CD4-positive, CD25-positive, alpha-beta regulatory T cell (primary cell): ENCODE measurements around the gene NARS2. TPM values are rescaled to one million over a fixed set of nuclear protein-coding genes. Genes with fewer than 3 reads are reported as not detected.

Source experiments
- ATAC-seq, 2 donors: fragments of 150-1000 bp; cut with Tn5 transposase; one replicate each; pipeline ENCODE4 v1.10.0; 2021; ENCODE audit warnings: low read depth in 2 of 2, moderate number of reproducible peaks in 2 of 2, moderate library complexity in 1 of 2
- DNase-seq, 3 donors: peaks; one replicate each; pipeline versions ENCODE4 v3.0.0 to v3.0.0-alpha.2; 2012 to 2022; ENCODE audit warnings: mixed read lengths in 1 of 3
- H3K27ac ChIP-seq: one replicate; pipeline ENCODE4 v1.7.0; 2013; ENCODE audit warnings: mild to moderate bottlenecking, low read length; ENCODE audit not compliant: insufficient read depth, poor library complexity, severe bottlenecking
- H3K27me3 ChIP-seq: one replicate; pipeline ENCODE4 v1.7.0; 2013; ENCODE audit warnings: low read length; ENCODE audit not compliant: control insufficient read depth, insufficient read depth
- H3K36me3 ChIP-seq: one replicate; pipeline ENCODE4 v1.7.0; 2013; ENCODE audit warnings: mild to moderate bottlenecking, low read length, moderate library complexity; ENCODE audit not compliant: control insufficient read depth, insufficient read depth
- H3K4me1 ChIP-seq: 2 replicates; pipeline ENCODE4 v1.7.0; 2013; ENCODE audit warnings: mild to moderate bottlenecking, low read length; ENCODE audit not compliant: insufficient read depth, control insufficient read depth, poor library complexity, severe bottlenecking
- H3K4me3 ChIP-seq: one replicate; pipeline ENCODE4 v1.7.0; 2013; ENCODE audit warnings: low read depth, mild to moderate bottlenecking, low read length, moderate library complexity
- H3K9me3 ChIP-seq, 2 experiments: 1 replicate in 1 of 2; 2 replicates in 1 of 2; pipeline ENCODE4 v1.7.0; 2013; ENCODE audit warnings: low read length in 2 of 2, mild to moderate bottlenecking in 1 of 2, moderate library complexity in 1 of 2; ENCODE audit not compliant: control insufficient read depth in 2 of 2
- H3K27ac Mint-ChIP-seq, 3 donors: one replicate each; pipeline ENCODE4 v1.8.0; 2020 to 2022; ENCODE audit warnings: mild to moderate bottlenecking in 3 of 3, mixed read lengths in 3 of 3, moderate library complexity in 2 of 3
- H3K27me3 Mint-ChIP-seq: one replicate; pipeline ENCODE4 v1.8.0; 2022; ENCODE audit warnings: mild to moderate bottlenecking, mixed read lengths
- H3K36me3 Mint-ChIP-seq: one replicate; pipeline ENCODE4 v1.8.0; 2020; ENCODE audit warnings: mixed read lengths
- H3K4me1 Mint-ChIP-seq, 4 donors: one replicate each; pipeline ENCODE4 v1.8.0; 2020 to 2022; ENCODE audit warnings: mixed read lengths in 4 of 4, mild to moderate bottlenecking in 1 of 4
- H3K4me3 Mint-ChIP-seq, 4 donors: one replicate each; pipeline ENCODE4 v1.8.0; 2020 to 2022; ENCODE audit warnings: mild to moderate bottlenecking in 4 of 4, mixed read lengths in 4 of 4, moderate library complexity in 3 of 4
- H3K9me3 Mint-ChIP-seq, 7 donors: one replicate each; pipeline ENCODE4 v1.8.0; 2020 to 2022; ENCODE audit warnings: mixed read lengths in 7 of 7, mild to moderate bottlenecking in 3 of 7, moderate library complexity in 2 of 7
- polyA plus RNA-seq, 4 donors: library from polyadenylated mRNA; unstranded; fragments of 300-500 nt; fragmentation: Illumina TruSeq; gene quantifications; one replicate each; pipeline ENCODE4 v1.2.3, GENCODE V29; 2021
- total RNA-seq: library from RNA; stranded (reverse); gene quantifications from one replicate; pipeline ENCODE4 v1.2.3, GENCODE V29; 2022

NARS2 gene
- total and polyA plus RNA-seq, 5 donors from 2014 or later = 9.3 to 22.9 (median 11.1) TPM

DNA sequence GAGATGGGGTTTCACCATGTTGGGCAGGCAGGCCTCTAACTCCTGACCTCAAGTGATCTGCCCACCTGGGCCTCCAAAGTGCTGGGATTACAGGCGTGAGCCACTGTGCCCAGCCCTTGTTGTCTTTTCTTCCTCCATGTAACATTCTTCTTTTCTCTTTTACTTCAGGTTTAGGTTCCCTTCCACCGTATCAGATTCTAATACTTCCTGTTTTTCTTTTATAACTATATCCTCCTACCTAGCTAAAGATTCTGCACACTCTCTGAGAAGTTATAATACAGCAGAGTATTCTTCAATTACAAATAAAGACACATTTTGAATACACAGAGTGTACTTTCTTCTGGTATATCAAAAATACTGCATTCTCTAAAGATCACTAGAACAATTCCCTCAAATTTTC, 123.8 kb downstream of the NARS2 start:
- DNase-seq (peak in 1 of 3 donors; percentile 13), ATAC-seq (no peak)
- Histone ChIP-seq H3K4me1 (peaks cover 27% of the 10 kb centered on the region), H3K4me3 (peak overlapping the region; percentile 26), H3K9me3 (no peaks in the 10 kb centered on the region), H3K36me3 (no peaks in the 10 kb centered on the region), H3K27me3 (no peaks in the 10 kb centered on the region), H3K27ac (no peak overlapping the region)
- Mint-ChIP-seq H3K27me3 (no peaks in the 10 kb centered on the region), H3K4me1 (peaks cover 15 to 47% (median 29%) of the 10 kb centered on the region in 4 donors), H3K9me3 (peaks cover 0 to 2% (median 0%) of the 10 kb centered on the region in 7 donors), H3K27ac (peak overlapping the region; percentile 58 to 93 (median 63)), H3K4me3 (peak overlapping the region in 2 of 4 donors; percentile 8 to 18), H3K36me3 (peaks cover 10% of the 10 kb centered on the region)

DNA sequence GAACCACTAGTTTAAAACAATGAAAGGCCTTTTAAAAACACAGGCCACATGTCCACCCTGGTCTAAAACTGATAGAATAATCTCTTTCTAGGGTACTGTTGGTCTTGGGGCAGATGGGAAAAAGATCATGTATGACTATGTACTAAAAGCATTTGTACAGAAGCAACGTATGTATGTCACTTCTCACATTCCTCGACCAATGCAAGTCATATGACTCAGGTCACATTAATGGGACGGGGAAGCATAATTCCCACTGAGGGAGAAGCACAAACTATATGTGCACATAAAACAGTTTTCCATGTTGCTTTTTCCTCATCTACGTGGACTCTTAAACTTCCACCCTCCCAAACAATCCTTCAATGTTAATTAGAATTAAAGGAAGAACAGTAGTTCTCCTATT, 124.8 kb downstream of the NARS2 start:
- H3K27me3 ChIP-seq = no peaks in the 10 kb centered on the region
- H3K9me3 Mint-ChIP-seq = no peaks in the 10 kb centered on the region
- H3K4me1 ChIP-seq = peaks cover 27% of the 10 kb centered on the region
- peaks cover 8% of the 10 kb centered on the region for H3K36me3 Mint-ChIP-seq
- H3K27me3 Mint-ChIP-seq = no peaks in the 10 kb centered on the region
- no peak overlapping the region for H3K4me3 ChIP-seq
- peak overlapping the region in 2 of 3 donors; percentile 55 to 58 for H3K27ac Mint-ChIP-seq
- DNase-seq (no peak), ATAC-seq (no peak)
- H3K36me3 ChIP-seq = no peaks in the 10 kb centered on the region
- no peak overlapping the region for H3K4me3 Mint-ChIP-seq
- H3K4me1 Mint-ChIP-seq = peaks cover 15 to 47% (median 28%) of the 10 kb centered on the region in 4 donors
- no peak overlapping the region for H3K27ac ChIP-seq
- no peaks in the 10 kb centered on the region for H3K9me3 ChIP-seq

DNA sequence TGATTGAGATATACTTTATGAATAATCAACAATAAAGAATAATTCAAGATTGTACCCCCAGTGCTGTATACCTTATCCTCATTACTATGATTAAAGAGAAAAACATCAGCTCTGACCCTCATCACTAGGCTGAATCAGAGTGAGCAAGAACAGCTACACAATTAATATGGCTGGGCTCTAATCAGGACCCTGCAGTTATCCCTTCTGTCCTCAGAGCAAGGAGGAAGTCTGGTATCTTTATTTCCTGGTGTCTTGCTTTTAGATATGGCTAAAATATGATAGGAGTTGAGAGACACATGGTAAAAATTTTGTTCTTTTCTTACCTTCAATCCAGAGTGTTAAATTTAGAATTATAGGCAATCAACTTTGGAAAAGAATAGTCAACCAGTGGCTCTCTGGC, 128.5 kb downstream of the NARS2 start:
- Histone ChIP-seq H3K27ac (no peak overlapping the region), H3K4me1 (peaks cover 12% of the 10 kb centered on the region), H3K27me3 (no peaks in the 10 kb centered on the region), H3K9me3 (no peaks in the 10 kb centered on the region), H3K4me3 (no peak overlapping the region), H3K36me3 (peaks cover 10% of the 10 kb centered on the region)
- no peaks in the 10 kb centered on the region for H3K9me3 Mint-ChIP-seq
- no peak overlapping the region for H3K4me3 Mint-ChIP-seq
- H3K27me3 Mint-ChIP-seq = no peaks in the 10 kb centered on the region
- no peak overlapping the region for H3K27ac Mint-ChIP-seq
- ATAC-seq (no peak), DNase-seq (no peak)
- H3K4me1 Mint-ChIP-seq = peaks cover 6 to 21% (median 9%) of the 10 kb centered on the region in 4 donors
- peaks cover 20% of the 10 kb centered on the region for H3K36me3 Mint-ChIP-seq

DNA sequence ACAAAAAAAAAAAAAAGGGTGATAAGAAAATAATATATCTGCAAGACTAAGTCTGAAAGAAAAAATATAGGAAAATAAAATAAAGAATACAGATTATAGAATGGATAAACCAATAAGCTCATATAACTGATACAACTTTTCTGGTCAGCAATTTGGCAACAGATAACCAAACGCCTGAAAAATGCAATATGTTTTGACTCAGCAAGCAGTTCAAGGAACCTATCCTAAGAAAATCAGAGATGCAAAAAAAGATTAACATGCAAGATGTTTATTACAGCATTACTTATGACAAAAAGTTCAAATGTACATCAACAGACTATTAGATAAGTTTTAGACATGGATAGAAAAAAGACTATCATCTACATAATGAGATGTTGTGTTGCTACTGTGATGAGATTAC, 129.9 kb downstream of the NARS2 start:
- peaks cover 10% of the 10 kb centered on the region for H3K36me3 ChIP-seq
- peaks cover 0 to 6% (median under 1%) of the 10 kb centered on the region in 4 donors for H3K4me1 Mint-ChIP-seq
- no peaks in the 10 kb centered on the region for H3K9me3 ChIP-seq
- ATAC-seq = no peak
- H3K9me3 Mint-ChIP-seq = no peaks in the 10 kb centered on the region
- no peak overlapping the region for H3K27ac ChIP-seq
- H3K4me3 Mint-ChIP-seq = no peak overlapping the region
- DNase-seq = no peak
- no peak overlapping the region for H3K4me3 ChIP-seq
- no peaks in the 10 kb centered on the region for H3K27me3 ChIP-seq
- no peaks in the 10 kb centered on the region for H3K4me1 ChIP-seq
- peaks cover 25% of the 10 kb centered on the region for H3K36me3 Mint-ChIP-seq
- H3K27me3 Mint-ChIP-seq = no peaks in the 10 kb centered on the region
- H3K27ac Mint-ChIP-seq = no peak overlapping the region

DNA sequence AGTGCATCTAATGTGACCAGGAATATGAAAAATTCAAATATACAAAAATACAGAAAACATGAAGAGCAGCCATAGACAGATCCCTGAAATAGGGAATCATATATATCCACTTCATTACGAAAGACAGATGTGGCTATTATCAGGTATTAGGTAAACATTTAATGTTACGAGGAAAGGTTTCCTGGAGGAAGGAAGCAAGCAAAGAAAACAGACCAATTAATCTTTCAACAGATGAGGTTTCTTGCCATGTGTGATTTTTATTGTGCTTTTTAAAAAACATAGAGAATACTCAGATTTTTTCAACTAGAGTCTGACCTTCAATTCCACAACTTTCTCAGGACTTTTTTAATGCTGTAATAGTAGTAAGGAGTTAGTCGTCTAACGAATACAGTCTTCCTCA, 132.7 kb downstream of the NARS2 start:
- H3K27me3 Mint-ChIP-seq = no peaks in the 10 kb centered on the region
- H3K4me1 ChIP-seq = no peaks in the 10 kb centered on the region
- no peaks in the 10 kb centered on the region for H3K27me3 ChIP-seq
- DNase-seq (no peak), ATAC-seq (no peak)
- no peak overlapping the region for H3K27ac Mint-ChIP-seq
- H3K4me3 Mint-ChIP-seq = no peak overlapping the region
- H3K4me3 ChIP-seq = no peak overlapping the region
- H3K4me1 Mint-ChIP-seq = peaks cover 0 to 4% (median under 1%) of the 10 kb centered on the region in 4 donors
- H3K36me3 Mint-ChIP-seq = peaks cover 37% of the 10 kb centered on the region
- no peaks in the 10 kb centered on the region for H3K9me3 ChIP-seq
- H3K27ac ChIP-seq = no peak overlapping the region
- no peaks in the 10 kb centered on the region for H3K9me3 Mint-ChIP-seq
- peaks cover 14% of the 10 kb centered on the region for H3K36me3 ChIP-seq

DNA sequence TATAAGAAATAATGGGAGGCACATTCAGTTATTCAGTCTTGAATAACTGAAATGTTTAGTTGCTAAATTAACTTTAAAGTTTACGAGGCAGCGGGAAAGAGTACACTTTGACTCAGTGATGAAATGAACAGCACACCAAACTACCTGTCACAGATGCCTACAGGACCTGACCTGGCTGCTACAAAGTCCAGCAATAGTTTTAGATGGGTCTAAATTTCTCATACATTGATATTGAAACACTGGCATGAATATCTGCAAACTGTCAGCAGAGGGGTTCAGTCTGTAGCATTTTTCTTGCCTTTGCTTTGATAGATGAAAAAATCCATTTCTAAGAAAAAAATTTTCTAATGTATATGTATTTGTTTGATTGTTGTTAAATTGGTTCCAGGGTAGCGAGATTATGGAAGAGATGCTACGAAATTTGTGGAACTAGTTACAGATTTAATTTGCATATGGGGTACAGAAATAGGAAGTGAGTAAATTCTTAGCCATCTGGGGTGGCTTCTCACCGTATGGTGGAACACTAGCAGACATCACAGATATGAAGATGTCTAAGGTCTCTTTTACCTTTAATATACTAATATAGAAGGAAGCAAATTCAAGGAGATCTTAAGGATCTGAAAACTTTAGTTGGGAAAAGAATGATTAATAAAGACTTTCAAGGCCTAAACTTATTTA, 136.2 kb downstream of the NARS2 start:
- Mint-ChIP-seq H3K4me1 (peaks cover 0 to 4% (median 0%) of the 10 kb centered on the region in 4 donors), H3K27me3 (no peaks in the 10 kb centered on the region), H3K36me3 (peaks cover 32% of the 10 kb centered on the region), H3K9me3 (no peaks in the 10 kb centered on the region), H3K4me3 (no peak overlapping the region), H3K27ac (no peak overlapping the region)
- no peak overlapping the region for H3K4me3 ChIP-seq
- no peak for ATAC-seq
- no peak overlapping the region for H3K27ac ChIP-seq
- DNase-seq = no peak
- H3K4me1 ChIP-seq = no peaks in the 10 kb centered on the region
- no peaks in the 10 kb centered on the region for H3K27me3 ChIP-seq
- H3K36me3 ChIP-seq = peaks cover 16% of the 10 kb centered on the region
- no peaks in the 10 kb centered on the region for H3K9me3 ChIP-seq

DNA sequence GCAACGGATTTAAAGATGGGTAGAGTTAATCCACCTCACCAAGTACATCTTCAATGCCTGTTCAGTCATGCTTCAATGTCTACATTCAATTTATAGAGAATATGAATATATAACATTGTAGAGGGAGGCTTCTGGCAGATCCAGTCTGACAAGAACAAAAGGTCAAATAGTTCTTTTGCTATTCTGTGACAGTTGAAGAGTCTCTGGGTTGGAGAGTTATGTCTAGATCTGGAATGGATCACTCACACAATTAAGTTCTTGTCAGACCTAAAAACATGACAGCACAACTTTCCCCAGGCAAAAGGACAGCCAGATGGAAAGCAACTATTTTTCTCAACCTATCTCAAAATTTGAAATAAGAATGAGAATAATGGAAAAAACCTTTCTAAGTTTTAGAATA, 141.7 kb downstream of the NARS2 start:
- Mint-ChIP-seq H3K27ac (no peak overlapping the region), H3K4me1 (peaks cover 3 to 8% (median 4%) of the 10 kb centered on the region in 4 donors), H3K4me3 (no peak overlapping the region), H3K36me3 (peaks cover 13% of the 10 kb centered on the region), H3K27me3 (no peaks in the 10 kb centered on the region), H3K9me3 (no peaks in the 10 kb centered on the region)
- H3K4me1 ChIP-seq = no peaks in the 10 kb centered on the region
- ATAC-seq (no peak), DNase-seq (no peak)
- peaks cover 7% of the 10 kb centered on the region for H3K36me3 ChIP-seq
- H3K9me3 ChIP-seq = no peaks in the 10 kb centered on the region
- no peak overlapping the region for H3K4me3 ChIP-seq
- no peak overlapping the region for H3K27ac ChIP-seq
- H3K27me3 ChIP-seq = no peaks in the 10 kb centered on the region

DNA sequence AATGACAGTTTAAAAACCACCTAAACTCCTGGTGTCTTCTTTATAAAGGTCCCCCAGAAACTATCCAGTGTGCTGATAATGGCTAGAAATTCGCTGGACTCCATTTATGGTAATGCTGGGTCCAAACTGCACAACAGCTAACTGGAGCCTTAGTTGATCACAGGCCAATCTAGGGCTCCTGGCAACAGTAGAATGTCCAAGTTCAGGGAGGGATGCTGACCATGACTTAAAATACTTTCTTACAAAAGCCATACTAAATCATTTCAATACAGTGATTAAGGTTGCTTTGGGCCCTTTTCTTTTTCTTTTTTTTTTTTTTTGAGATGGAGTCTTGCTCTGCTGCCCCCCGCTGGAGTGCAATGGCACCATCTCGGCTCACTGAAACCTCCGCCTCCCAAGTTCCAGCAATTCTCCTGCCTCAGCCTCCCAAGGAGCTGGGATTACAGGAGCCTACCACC, 142.6 kb downstream of the NARS2 start:
- Mint-ChIP-seq H3K4me1 (peaks cover 3 to 8% (median 4%) of the 10 kb centered on the region in 4 donors), H3K4me3 (no peak overlapping the region), H3K27ac (no peak overlapping the region), H3K27me3 (no peaks in the 10 kb centered on the region), H3K36me3 (peaks cover 9% of the 10 kb centered on the region), H3K9me3 (no peaks in the 10 kb centered on the region)
- DNase-seq = peak in 1 of 3 donors; percentile 37
- no peak overlapping the region for H3K27ac ChIP-seq
- no peak for ATAC-seq
- H3K4me1 ChIP-seq = no peaks in the 10 kb centered on the region
- H3K36me3 ChIP-seq = peaks cover 4% of the 10 kb centered on the region
- H3K4me3 ChIP-seq = no peak overlapping the region
- H3K27me3 ChIP-seq = no peaks in the 10 kb centered on the region
- H3K9me3 ChIP-seq = no peaks in the 10 kb centered on the region
